ENCODE data around the gene SP5. TPM values are rescaled to one million over a fixed set of nuclear protein-coding genes. Genes with fewer than 3 reads are reported as not detected.

The SP5 gene
- total RNA-seq, 3 donors from 2014 or later (not counting 1 experiment from before 2014, with no cell fraction given), result not detected

GRCh38 chr2:170703776-170704476 is 11.2 kb upstream of the SP5 start:
- no peak overlapping the region for H3K27ac ChIP-seq (ENCODE audit: low read length)
- Mint-ChIP-seq H3K4me1 (no peaks in the 10 kb centered on the region), H3K36me3 (no peaks in the 10 kb centered on the region), H3K27ac (no peak overlapping the region), H3K4me3 (no peak overlapping the region), H3K9me3 (no peaks in the 10 kb centered on the region), H3K27me3 (ENCODE audit: low read depth in 2 of 2) (peaks cover 33 to 53% of the 10 kb centered on the region in 2 donors)
- H3K4me1 ChIP-seq (ENCODE audit: control insufficient read depth, insufficient read depth, low read length), result no peaks in the 10 kb centered on the region
- no peaks in the 10 kb centered on the region for H3K36me3 ChIP-seq (ENCODE audit: control insufficient read depth, insufficient read depth, low read length)
- intact Hi-C loops (cut with micrococcal nuclease), result no loop called here
- WGBS (ENCODE audit: insufficient coverage), result 80% methylated on average over 4 of the region's 4 CpGs
- no peak for TF ChIP-seq CTCF (IDR thresholded peaks at IDR 0.05)
- H3K4me3 ChIP-seq (ENCODE audit: low read length), result no peak overlapping the region
- ATAC-seq (no peak), DNase-seq (no peak)
- H3K9me3 ChIP-seq (ENCODE audit: control insufficient read depth, insufficient read depth, low read length), result no peaks in the 10 kb centered on the region
- peaks cover 5% of the 10 kb centered on the region for H3K27me3 ChIP-seq (ENCODE audit: control insufficient read depth, insufficient read depth, low read length)

DNA sequence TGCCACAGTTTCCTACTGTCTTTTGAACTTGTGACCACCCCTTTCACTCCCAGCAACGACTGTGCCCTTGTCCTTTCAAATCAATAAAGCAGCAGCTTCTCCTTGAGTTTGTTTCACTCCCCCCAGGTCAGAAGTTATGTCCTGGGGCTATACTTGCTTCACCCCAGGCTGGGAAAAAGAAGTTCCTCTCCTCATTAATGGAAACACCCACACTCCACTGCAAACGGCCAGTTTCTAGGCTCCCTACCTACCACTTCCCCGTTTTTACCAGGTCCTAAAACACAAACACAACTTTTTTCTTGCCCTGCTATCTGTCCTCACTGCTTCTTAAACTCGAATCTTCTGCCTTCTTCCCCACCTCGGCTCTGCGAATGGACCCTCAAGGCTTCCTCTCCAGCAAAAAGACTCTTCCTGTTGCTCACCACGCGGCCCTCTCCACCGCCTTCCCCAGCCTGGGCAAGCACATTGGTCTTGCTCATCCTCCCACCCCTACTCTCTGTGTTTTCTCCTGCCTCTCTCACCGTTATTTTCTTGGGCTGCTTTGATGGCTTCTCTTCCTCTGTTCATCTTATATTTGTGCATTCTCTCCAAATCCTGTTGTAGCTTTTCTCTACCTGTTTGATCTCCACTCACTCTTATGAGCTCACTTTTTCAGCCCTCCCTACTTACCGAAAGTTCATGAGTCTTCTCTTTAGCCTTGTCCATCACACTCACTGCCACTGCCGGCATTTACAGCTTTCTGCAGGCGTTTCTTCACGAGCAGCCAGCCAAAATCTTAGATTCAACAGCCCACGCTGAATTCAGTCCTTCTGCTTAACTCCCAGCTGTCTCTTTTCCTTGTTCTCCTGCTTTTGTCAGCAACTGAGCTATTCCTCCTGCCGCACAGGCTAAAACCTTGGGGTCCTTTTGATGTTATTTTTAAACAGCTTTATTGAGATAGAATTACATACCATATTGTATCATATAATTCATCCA is 7.0 kb upstream of the SP5 start:
- WGBS (ENCODE audit: insufficient coverage), result 25% methylated on average over 15 of the region's 16 CpGs
- Histone ChIP-seq H3K9me3 (ENCODE audit: control insufficient read depth, insufficient read depth, low read length) (no peaks in the 10 kb centered on the region), H3K36me3 (ENCODE audit: control insufficient read depth, insufficient read depth, low read length) (no peaks in the 10 kb centered on the region), H3K4me3 (ENCODE audit: low read length) (no peak overlapping the region), H3K27me3 (ENCODE audit: control insufficient read depth, insufficient read depth, low read length) (peaks cover 11% of the 10 kb centered on the region), H3K27ac (ENCODE audit: low read length) (no peak overlapping the region), H3K4me1 (ENCODE audit: control insufficient read depth, insufficient read depth, low read length) (no peaks in the 10 kb centered on the region)
- DNase-seq (no peak), ATAC-seq (no peak)
- no peak for TF ChIP-seq CTCF (IDR thresholded peaks at IDR 0.05)
- H3K9me3 Mint-ChIP-seq, result no peaks in the 10 kb centered on the region
- H3K27me3 Mint-ChIP-seq (ENCODE audit: low read depth in 2 of 2), result peaks cover 43 to 53% of the 10 kb centered on the region in 2 donors
- H3K27ac Mint-ChIP-seq, result no peak overlapping the region
- H3K4me3 Mint-ChIP-seq, result no peak overlapping the region
- no peaks in the 10 kb centered on the region for H3K4me1 Mint-ChIP-seq
- intact Hi-C loops (cut with micrococcal nuclease), result no loop called here
- H3K36me3 Mint-ChIP-seq, result no peaks in the 10 kb centered on the region

GRCh38 chr2:170710609-170710979 is 4.5 kb upstream of the SP5 start:
- Mint-ChIP-seq H3K9me3 (no peaks in the 10 kb centered on the region), H3K27me3 (ENCODE audit: low read depth in 2 of 2) (peaks cover 42 to 49% of the 10 kb centered on the region in 2 donors), H3K36me3 (no peaks in the 10 kb centered on the region), H3K4me1 (peaks cover 6 to 10% of the 10 kb centered on the region in 2 donors), H3K4me3 (no peak overlapping the region), H3K27ac (no peak overlapping the region)
- no peaks in the 10 kb centered on the region for H3K36me3 ChIP-seq (ENCODE audit: control insufficient read depth, insufficient read depth, low read length)
- no peaks in the 10 kb centered on the region for H3K9me3 ChIP-seq (ENCODE audit: control insufficient read depth, insufficient read depth, low read length)
- TF ChIP-seq CTCF (IDR thresholded peaks at IDR 0.05), result no peak
- WGBS (ENCODE audit: insufficient coverage), result 82% methylated on average over 1 of the region's 1 CpG
- no peak for DNase-seq
- H3K4me1 ChIP-seq (ENCODE audit: control insufficient read depth, insufficient read depth, low read length), result peaks cover 19% of the 10 kb centered on the region
- no peak for ATAC-seq
- H3K27me3 ChIP-seq (ENCODE audit: control insufficient read depth, insufficient read depth, low read length), result peaks cover 25% of the 10 kb centered on the region
- H3K4me3 ChIP-seq (ENCODE audit: low read length), result no peak overlapping the region
- no peak overlapping the region for H3K27ac ChIP-seq (ENCODE audit: low read length)
- intact Hi-C loops (cut with micrococcal nuclease), result no loop called here
